DMS53 treated with DMSO at 0.1 percent for 48 hours (cell line): ENCODE measurements around the gene HS3ST5.
A peak's percentile ranks its signal among the peaks of the same experiment; 100 is the strongest.

Experiments
- DNase-seq: peaks from one replicate; lab custom pipeline; 2025; ENCODE audit not compliant: unreplicated experiment; lab: John Stamatoyannopoulos, UW

The HS3ST5 gene, protein sequence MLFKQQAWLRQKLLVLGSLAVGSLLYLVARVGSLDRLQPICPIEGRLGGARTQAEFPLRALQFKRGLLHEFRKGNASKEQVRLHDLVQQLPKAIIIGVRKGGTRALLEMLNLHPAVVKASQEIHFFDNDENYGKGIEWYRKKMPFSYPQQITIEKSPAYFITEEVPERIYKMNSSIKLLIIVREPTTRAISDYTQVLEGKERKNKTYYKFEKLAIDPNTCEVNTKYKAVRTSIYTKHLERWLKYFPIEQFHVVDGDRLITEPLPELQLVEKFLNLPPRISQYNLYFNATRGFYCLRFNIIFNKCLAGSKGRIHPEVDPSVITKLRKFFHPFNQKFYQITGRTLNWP

DNA sequence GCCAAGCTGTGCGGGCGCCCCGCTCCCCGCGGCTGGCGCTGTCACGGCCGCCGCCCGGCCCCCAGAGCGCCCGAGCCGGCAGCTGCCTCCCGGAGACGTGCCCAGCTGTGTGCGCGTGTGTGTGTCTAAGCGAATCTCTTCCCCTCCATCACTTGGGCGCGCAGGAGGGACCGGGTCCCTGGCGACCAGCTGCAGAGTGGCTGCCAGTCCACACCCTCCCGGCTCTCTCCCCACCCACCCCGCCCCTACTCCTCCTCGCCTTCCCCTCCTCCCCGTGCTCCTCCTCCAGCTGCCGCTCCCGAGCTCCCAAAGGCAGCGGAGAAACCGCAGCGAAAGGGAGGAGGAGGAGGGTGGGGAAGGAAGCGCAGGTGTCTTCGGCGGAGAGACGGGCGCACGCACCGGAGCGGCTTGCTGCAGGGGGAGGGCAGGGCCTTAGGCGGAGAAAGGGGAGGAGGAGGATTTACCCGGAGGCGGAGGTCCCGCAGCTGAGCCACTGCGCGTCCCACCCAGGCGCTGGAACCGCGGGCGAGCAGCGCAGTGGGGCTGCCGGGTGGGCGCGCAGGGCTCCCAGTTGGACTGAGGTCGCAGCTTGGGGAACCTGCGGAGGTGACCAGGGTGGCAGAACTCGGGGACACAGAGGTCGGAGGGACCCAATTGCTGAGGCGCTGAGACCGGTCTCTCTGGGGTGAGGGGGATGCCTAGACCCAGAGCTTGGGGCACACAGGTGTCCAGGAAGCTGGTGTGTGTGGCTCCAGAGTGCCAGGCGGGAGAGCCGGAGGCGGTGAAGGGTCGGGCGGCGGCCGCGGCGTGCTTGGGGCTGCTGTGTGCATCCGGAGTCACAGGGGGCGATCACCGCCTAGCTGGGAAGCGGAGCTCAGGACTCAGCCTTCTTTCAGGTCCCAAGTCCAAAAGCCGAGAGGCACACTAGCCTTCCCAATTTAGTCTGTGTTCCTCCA, at the start of gene HS3ST5:
Gene HS3ST5, minus strand, starts transcription at position 198 of the 956 bp plus-strand sequence. CDS start 280,178 bp downstream, outside the sequence.
- DNase-seq, result peak; percentile 7

DNA sequence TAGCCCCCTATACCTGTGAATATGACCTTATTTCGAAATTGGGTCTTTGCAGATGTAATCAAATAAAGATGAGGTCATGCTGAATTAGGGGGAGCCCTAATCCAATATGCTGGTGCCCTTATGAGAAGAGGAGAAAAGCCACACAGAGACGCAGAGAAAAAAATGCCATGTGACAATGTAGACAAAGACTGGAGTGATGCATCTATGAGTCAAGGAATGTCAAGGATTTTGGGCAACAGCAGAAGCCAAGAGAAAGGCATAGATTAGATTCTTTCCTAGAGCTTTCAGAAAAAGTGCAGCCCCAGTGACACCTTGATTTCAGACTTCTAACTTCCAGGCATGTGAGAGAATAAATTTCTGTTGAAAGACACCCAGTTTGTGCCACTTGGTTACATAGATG, 47.4 kb upstream of the HS3ST5 start:
- DNase-seq, result no peak

DNA sequence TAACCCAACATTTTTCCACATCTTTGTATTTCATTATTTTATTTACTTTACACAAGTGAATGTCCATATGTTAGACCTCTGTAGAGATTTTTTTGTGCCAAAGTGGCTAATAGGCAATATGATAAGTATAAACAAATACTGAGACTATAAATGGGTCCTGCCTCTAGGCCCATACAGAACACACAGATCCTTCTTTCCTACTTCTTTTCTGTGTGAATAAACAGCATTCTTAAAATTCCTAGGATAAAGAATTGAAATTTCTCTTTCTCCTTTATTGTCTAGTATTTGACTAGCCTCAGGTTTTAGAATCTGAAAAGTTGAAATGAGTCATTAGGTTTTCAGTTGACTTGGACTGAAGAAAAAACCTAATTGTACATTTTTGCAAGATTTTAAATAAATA, 46.3 kb upstream of the HS3ST5 start:
- no peak for DNase-seq

DNA sequence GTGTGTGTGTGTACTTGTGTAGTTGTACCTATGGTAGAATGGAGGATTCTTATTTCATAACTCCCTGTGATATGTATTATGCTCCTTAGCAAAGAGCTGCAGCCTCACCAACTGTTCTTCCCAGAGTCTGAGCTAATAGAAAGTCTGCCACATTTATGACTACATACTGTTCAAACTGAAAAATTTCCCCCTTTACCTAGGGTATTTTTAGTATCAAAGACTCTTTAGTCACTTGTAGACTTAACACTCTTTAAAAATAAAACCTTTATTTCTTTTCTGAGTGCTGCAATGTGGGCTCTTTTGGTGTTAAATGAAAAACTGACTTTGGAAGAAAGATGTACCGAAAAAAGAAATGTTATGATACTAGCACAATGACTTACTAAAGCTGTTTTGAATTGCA, 39.6 kb upstream of the HS3ST5 start:
- no peak for DNase-seq

DNA sequence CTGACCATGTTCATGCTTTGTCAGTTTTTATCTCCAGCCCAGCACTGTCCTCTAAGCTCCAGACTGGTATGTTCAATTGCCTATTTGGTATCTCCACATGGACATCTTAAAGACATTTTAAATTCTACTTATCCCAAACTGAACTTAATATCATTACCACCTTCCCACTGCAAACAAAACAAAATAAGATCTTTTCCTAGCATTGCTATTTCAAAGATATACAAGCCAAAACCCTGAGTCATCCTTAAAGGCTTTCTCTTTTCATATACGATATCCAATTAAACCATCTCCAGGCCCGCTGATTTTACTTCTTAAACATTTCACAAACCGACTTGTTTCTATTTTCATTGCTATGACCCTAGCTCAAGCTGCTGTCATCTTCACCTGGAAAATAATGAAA, 35.1 kb upstream of the HS3ST5 start:
- DNase-seq, result no peak

DNA sequence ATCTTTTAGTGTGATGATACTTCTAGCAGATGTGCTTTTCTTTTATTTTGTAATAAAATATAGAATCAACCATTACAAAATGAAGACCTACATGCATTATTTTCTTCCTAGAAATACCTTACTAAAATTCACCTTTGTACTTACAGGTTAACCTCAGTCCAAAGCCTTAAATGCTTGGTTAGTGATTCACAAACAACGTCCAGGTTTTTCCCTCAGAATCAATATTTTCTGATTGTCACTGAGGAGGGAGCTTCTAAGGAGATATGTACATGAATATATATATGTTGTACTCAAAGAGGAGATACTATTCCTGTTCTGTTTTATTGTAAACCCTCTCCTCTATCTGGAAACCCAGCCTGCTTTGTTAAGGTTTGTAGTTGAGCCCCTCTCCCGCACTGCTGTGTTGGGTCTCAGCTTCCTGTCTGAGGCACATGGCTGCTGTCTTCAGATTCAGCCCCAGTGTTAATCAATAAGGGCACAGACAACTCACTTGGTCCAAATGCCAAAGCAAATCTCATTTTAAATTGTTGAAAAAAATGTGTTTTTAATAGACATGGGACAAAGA, 33.9 kb upstream of the HS3ST5 start:
- DNase-seq, result no peak

DNA sequence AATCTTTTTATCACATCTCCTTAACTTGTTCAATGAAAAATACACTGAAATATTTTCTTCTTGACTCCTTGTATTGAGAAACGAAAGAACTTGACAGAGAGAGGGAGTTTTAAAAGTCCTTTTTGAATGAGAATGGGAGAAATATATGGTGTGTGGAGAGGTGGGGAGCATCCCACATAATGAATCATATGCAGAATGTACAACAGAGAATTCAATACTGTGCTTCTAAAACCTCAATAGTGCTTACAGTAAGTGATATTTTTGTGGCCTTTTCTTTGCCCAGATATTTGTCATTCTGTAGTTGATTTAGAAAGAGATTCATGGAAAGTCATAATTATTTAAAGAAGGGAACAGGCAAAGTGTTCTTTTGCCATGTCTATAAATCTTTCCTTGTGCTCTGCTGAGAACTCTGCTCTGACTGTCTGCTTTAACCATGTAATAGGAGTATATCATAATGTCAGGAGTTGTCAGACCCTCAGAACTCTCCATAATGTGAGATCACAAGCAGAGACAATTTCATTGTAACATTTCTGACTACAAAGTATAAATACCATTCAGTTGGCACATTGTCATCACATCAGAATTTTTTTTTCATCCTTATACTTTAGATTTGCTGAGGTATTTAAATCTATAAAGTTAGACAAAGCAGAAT, 32.8 kb upstream of the HS3ST5 start:
- no peak for DNase-seq

DNA sequence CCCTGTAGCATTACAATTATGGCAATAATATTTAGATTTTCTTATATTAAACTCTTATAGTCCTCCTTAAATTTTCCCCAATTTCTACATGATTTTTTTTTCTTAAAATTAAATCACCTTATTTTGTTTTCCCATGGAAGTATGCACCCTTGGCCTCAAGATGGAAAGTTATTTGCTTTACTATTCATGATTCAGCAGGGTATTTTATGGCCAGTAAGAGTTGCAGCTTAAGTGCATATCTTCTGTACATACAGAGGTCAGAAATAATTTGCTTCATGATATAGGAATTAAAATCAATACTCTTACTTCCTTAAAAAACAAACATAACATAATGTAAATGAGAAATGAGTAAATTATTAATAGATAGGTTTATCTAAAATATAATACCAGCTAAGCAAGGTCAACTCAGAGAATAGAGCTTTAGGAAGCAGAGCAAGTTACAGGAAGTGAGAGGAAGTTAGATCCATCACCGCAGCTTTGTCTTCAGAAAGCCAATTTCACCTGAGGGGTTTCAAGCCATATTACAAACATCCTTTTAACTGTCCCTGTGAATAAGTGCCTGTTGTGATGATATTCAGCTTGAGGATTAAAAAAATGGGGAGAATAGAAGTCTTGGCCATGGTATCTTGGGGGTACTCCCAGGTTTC, 24.6 kb upstream of the HS3ST5 start:
- no peak for DNase-seq

DNA sequence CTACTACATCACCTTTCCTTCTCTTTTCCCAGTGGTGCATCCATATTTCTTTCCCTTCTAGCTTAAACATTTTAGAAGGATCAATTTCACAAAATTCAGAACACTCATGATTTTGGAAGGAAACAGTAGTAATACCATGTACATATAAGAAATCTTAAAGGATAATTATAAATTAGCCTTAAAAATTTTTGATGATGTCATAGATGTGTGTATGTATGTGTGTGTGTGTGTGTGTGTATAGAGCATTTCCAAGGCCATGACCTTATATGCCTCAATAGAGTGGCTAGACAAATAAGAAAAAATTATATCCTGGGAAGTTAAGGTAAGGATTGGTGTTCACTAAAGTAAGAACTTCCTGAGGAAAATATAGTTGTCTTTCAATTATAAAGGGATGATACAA, 24.1 kb upstream of the HS3ST5 start:
- DNase-seq, result no peak

DNA sequence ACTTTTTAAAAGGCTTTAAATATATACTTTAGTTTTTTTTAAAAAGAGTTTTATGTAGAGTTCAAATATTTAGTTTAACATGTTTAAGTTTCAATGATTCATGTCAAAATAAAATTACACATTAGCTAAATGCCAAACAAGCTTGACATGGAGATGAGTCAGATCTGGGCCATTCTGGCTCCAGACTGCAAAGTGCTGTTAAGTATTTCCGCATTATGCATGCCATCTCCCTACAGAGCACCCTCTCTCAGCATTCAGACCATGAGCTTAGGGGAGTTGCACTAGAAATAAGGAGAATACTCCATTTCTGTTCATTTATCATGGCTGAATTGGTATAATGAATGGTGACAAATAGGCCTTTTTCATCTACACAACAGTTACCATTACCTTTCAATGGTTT, 21.5 kb upstream of the HS3ST5 start:
- peak; percentile 50 for DNase-seq

DNA sequence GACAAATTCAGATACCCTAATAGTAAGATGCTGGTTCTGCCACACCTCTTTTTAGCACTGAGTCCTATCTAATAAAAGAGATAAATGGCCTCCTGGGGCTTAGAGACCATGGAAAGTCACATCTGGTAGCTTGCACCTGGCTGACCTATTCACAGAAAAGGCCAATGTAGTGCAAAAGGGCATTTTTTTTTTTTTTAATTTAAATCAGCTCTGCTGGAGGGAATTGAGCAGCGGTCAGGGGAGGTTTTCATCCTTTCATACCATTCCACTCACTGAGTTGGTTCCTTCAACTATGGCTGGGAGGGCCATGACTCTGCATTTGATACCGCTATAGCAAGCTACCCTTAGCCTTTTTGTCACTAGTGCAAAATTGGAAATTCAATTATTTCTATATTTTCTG, 20.1 kb upstream of the HS3ST5 start:
- no peak for DNase-seq

DNA sequence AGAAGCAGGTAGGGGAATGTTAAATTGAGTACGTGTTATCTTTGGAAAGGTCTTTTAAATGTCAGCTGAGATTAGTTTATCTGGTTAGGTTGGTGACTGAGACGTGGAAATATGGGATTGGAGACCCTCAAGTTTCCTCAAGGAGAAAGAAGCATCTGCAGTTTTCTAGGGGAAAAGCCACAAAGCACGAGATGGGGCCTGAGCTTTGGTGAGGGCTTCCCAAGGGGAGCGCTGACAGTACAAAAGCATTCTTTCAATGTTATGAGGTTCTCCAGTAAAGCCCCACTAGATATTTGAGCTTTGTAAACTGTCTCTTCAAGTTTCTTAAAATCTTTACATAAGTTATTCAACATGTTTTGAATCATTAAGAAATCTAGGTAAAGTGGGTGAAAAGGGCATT, 19.6 kb upstream of the HS3ST5 start:
- no peak for DNase-seq

DNA sequence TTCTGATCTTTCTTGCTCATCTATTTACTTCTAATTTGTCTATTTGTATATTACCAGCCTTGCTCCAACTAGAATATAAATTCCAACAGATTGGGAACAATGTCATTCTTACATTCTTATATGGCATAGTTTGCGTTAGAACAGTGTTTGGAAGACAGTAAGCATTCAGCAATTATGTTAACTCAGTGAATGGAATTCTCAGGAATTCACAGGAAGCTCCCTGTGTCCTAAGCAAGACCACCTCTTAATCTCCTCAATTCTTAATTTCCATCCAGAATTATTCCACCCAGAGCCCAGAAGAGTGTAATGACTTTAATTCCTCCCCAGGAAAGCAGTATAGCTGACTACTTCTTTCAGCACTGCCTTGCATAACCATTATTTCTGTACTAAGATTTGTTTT, 18.2 kb upstream of the HS3ST5 start:
- DNase-seq, result no peak

DNA sequence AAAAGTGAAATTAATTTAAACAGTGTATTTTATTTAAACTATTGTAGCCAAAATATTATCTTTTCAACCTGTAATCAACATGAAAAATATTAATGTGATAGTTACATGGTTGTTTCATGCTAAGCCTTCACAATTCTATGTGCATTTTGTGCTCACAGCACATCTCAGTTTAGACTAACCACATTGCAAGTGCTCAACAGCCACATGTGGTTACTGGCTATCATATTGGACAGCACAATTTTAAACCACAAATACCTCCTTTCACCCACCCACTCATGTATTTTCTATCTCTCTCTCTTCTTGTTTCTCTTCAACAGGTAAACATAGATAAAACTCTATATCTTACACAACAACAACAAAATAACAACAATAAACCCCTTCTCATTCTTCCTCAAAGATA, 12.5 kb upstream of the HS3ST5 start:
- no peak for DNase-seq

DNA sequence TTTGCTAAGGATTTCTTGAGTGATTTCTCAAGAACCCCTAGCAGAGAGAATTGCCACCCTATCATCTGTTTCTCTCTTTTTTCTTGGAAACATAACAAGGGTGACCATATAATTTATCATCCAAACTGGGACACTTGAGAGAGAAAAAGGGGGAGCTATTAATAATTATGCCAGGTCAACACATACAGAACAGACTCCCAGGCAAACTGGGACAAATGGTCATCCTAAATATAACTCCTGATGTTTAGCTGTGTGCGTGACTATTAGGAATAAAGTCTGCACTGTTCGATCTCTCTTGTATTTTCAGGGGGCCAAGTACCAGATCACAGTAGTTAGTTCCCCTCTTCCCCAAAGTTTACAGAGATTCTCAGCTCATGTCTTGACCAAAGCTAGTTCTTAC, 11.7 kb upstream of the HS3ST5 start:
- DNase-seq, result no peak

DNA sequence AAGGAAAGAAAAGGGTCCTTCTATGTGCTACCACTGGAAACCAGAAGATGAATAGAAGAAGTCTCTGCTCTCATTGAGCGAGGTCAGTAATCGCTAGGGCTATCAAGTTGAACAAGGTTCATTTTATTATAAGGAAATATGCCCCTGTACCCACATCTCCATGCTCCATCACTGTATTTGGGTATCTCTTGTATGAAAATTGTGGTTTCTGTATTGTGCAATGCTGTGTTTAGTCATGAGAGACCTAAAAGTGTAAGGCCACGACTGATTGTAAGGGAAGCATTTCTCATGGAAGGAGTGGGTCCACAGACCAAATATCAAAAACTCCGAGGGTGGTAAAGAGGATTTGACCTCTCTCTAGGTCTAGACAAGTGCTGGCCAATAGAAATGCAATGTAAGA, 3.6 kb upstream of the HS3ST5 start:
- no peak for DNase-seq

DNA sequence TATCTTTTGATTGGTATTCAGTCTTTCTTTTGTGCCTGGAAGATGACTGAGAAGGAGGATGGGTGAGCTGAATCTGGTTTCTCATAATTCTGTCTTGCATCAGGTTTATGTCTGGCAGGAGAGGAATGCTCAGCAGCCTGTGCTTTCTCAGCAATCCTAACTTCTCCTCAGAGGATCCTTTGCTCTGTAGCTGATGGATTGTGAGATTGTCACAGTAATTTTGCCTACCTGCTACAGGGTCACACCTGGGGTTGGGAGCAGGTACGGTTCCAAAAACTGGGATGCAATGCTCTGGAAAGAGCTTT, 2.1 kb upstream of the HS3ST5 start:
- no peak for DNase-seq

DNA sequence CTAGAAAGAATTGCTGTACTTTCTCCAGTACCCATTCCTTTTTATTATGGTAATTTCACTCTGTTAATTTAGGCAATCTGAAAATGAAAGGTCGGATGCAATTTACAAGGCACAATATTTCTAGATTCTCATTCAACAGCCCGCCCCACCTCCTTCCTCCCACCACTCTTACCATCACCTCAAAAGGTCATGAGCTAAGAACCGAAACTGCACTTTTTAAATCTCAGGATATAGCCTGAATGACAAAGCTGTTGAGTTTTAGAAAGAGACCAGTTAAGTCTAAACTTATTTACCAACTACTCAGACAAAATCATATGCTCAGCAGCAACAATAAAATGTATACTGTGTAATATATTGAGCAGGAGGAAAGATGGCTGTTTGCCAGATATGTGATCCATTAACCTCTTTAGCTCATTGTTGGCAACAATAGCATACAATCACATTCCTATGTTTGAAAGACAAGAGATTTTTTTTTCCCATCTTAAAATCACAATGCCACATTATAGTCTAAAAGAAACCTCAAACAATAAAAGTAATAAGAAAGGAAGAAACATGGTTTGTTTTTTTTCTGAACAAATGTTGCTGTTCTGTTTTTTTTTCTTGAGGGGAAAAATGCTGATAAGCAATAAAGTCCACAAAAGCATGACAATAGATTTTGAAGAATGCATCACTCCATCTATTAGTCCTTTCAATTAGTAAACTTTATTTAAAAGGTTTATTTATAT, 1.6 kb upstream of the HS3ST5 start:
- DNase-seq, result no peak

DNA sequence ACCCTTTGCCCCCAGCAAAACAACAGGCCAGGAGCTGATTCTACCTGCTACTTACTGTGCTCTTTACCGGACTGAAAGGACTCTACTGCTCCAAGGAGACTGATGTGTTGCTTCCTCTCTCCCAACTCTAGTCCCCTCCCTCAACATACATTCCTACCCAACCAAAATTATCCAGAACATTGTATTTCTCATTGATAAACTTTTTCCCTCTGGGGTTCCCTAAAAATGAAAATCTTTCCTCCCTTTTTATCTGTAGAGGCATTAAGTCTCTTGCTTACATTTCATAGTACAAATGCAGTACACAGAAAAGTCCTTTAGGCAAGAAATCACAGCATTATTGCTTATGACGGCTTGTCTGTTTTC, 940 bp upstream of the HS3ST5 start:
- DNase-seq, result no peak

DNA sequence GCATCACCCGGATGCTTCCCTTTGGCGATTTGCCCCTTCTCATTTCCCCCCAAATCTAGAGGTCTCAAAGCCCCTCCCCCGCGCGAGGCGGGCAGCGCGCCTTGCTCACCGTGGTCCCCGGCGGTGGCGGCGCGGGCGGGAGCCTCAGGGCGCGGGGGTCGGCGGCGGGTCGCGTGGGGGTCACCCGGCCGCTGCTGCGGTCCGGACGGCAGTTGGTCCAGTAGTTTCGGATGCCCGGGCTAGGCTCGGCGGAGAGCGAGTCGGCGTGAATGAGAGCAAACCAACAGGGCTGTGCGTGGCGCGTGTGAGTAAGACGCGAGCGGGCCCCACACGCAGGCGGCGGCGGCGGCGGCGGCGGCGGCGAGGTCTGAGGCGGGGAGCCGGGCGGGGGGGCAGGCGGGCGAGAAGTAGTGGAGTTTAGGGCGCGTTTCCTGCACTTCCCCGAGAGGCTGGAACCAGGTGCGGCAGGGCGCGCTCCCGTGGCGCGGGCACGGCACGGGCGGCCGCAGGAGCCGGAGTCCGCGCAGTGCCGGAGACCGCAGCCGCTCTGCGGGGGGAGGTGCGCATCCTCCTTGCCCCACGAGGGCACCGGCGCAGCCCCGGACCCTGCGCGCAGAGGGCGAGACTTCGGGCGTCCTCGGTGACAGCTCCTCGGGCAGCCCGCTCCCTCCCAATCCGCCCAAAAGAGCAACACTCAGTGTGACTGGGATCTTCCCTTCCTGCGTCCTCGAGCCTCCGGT, 567 bp downstream of the HS3ST5 start:
- peak; percentile 8 for DNase-seq
